ENCODE results near the gene LIX1L.

DNA sequence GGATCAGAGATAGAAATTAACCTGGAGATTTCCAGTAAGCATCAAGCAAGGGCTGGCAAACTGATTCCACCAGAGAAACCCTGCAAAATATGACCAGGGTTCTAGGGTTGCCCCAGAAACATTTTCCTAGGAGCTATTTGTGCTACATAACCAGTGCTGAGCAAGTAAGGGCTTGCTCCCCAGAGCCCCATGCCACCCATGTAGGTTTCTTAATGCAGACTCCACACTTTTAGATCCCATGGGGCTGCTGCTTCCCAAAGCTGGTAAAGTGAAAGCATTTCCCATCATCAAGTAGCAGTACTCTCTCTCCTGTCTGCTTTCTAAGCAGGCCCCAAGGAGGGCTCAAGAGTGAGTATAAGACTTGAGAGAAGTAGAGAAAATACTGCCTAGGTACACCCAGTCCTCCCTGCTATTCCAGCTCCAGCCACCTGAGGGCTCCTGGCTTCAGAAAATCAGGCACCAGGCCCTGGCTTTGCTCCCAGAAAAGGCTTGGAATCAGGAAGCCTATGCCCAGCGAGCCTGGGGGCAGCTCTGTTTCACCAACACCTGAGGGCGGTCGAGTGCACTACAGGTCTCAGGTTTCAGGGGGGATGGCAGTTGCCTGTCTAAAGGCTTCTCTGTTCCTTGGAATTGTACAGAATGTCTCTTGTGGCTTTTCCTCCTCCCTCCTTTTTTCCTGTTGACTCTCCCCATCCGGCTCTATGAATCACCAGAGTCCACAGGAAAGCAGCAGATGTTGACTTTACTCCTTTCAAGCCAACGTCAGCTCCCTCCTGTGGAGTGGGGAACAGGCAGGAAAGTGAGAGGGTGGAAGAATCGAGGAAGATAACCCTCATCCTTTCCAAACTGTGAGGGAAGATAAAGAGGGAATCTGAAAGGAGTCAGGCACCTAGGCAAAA is 66.0 kb downstream of the LIX1L start:
- TF ChIP-seq, protein P1, sequence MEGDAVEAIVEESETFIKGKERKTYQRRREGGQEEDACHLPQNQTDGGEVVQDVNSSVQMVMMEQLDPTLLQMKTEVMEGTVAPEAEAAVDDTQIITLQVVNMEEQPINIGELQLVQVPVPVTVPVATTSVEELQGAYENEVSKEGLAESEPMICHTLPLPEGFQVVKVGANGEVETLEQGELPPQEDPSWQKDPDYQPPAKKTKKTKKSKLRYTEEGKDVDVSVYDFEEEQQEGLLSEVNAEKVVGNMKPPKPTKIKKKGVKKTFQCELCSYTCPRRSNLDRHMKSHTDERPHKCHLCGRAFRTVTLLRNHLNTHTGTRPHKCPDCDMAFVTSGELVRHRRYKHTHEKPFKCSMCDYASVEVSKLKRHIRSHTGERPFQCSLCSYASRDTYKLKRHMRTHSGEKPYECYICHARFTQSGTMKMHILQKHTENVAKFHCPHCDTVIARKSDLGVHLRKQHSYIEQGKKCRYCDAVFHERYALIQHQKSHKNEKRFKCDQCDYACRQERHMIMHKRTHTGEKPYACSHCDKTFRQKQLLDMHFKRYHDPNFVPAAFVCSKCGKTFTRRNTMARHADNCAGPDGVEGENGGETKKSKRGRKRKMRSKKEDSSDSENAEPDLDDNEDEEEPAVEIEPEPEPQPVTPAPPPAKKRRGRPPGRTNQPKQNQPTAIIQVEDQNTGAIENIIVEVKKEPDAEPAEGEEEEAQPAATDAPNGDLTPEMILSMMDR (IDR thresholded peaks at IDR 0.05; ENCODE audit: poor library complexity): peak; percentile 98
- TF ChIP-seq EZH2phosphoT487 (IDR thresholded peaks at IDR 0.05; ENCODE audit: low read depth, severe bottlenecking, unreplicated experiment) (no peak), EZH2 (IDR thresholded peaks at IDR 0.05; ENCODE audit: borderline replicate concordance) (no peak)
